ENCODE results near the gene EVA1C. TPM values are rescaled to one million over a fixed set of nuclear protein-coding genes. Genes with fewer than 3 reads are reported as not detected.
"Not testable (repeated sequence)": the region's sequence is repeated elsewhere in the genome, so short reads cannot be mapped to it uniquely, and the experiment has no call there.

EVA1C gene
- total RNA-seq, 1 donor from 2014 or later: 1.2 TPM

DNA sequence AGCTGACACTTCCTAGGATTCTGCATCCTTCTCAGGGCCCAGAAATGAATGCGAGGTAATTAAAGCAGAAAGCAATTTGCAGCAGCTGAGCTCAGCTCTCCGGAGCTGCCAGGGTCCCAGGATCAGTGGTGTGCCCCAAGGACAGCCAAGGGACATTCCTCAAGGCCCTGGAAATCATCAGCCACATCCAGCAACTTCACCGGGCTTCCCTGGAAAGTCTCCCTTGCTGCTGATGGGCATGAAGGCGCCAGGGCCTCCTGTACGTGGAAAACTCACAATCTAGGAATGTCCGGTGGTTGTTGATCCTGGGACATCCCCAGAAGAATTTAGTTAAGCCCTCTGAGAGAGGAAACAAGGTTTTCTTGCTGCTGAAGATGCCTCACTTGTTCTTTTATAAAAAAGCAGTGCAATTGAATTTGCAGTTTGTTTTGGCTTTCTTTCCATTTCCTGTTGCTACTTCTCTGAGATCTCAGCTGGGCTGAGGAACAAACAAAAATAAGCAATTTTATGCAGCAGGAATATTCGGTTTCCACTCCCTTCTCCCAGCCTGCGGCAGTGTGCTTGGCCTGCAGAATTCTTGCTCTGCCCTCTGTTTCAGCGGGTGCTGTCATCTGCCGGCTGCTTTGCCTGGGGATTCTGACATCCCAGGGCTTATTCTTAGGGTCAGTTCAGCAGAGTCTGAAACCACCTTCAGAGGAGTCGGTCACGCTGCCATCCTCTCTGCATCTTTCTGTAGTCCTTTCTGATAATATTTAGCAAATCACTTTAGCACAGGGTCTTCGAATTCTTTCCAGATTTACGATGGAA lies 86.9 kb downstream of the EVA1C start:
- peaks cover 2% of the 10 kb centered on the region for H3K9me3 Mint-ChIP-seq
- H3K4me3 Mint-ChIP-seq: no peak overlapping the region
- H3K4me1 Mint-ChIP-seq: peaks cover 18% of the 10 kb centered on the region
- peak overlapping the region; percentile 0 for H3K4me2 ChIP-seq
- no peak overlapping the region for H2AFZ ChIP-seq (replicated peaks)
- H3K9me3 ChIP-seq (ENCODE audit: low read depth): no peaks in the 10 kb centered on the region
- no peaks in the 10 kb centered on the region for H3K36me3 Mint-ChIP-seq
- H3K4me3 ChIP-seq: no peak overlapping the region
- H4K20me1 ChIP-seq (ENCODE audit: low read depth): no peaks in the 10 kb centered on the region
- H3K9ac ChIP-seq: no peak overlapping the region
- H3K27ac ChIP-seq: no peak overlapping the region
- peaks cover 9% of the 10 kb centered on the region for H3F3A ChIP-seq (ENCODE audit: low read depth)
- TF ChIP-seq, protein P1, sequence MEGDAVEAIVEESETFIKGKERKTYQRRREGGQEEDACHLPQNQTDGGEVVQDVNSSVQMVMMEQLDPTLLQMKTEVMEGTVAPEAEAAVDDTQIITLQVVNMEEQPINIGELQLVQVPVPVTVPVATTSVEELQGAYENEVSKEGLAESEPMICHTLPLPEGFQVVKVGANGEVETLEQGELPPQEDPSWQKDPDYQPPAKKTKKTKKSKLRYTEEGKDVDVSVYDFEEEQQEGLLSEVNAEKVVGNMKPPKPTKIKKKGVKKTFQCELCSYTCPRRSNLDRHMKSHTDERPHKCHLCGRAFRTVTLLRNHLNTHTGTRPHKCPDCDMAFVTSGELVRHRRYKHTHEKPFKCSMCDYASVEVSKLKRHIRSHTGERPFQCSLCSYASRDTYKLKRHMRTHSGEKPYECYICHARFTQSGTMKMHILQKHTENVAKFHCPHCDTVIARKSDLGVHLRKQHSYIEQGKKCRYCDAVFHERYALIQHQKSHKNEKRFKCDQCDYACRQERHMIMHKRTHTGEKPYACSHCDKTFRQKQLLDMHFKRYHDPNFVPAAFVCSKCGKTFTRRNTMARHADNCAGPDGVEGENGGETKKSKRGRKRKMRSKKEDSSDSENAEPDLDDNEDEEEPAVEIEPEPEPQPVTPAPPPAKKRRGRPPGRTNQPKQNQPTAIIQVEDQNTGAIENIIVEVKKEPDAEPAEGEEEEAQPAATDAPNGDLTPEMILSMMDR (IDR thresholded peaks at IDR 0.05): no peak
- TF ChIP-seq EZH2 (IDR thresholded peaks at IDR 0.05) (no peak), EZH2phosphoT487 (IDR thresholded peaks at IDR 0.05) (no peak)
- H3K36me3 ChIP-seq: no peaks in the 10 kb centered on the region
- no peaks in the 10 kb centered on the region for H3K79me2 ChIP-seq (ENCODE audit: low read depth)
- peaks cover 13% of the 10 kb centered on the region for H3K4me1 ChIP-seq
- peak overlapping the region; percentile 72 for H3K27ac Mint-ChIP-seq
- H3K27me3 Mint-ChIP-seq (ENCODE audit: insufficient read depth, low read depth): peaks cover 6% of the 10 kb centered on the region
- peak; percentile 23 for DNase-seq (ENCODE audit: low spot score)
- no peaks in the 10 kb centered on the region for H3K27me3 ChIP-seq

DNA sequence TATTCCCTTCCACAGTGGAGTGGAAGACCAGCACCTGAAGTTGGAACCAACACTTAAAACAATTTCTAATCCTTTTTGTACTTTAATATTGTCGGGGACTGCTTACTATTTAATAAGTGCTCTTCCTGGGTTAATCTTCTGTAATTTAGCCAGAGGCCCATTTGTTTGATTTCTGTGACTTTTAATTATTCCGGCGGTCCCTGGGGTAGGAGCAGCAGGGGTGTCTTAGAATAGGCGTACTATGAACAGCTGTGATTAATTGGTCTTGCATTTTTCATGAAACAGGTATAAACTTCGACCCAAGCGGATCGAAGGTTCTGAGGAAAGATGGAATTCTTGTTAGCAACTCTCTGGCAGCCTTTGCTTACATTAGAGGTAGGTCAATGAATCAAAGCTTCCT lies 91.1 kb downstream of the EVA1C start:
- H2AFZ ChIP-seq (replicated peaks); H3K36me3 Mint-ChIP-seq; H3K27ac ChIP-seq; H3K27me3 Mint-ChIP-seq (ENCODE audit: insufficient read depth, low read depth); H3K9me3 Mint-ChIP-seq; H3K9ac ChIP-seq; H3K36me3 ChIP-seq; H3K79me2 ChIP-seq (ENCODE audit: low read depth); H3K4me3 Mint-ChIP-seq; H3K4me2 ChIP-seq; DNase-seq (ENCODE audit: low spot score); H3K4me3 ChIP-seq; H4K20me1 ChIP-seq (ENCODE audit: low read depth); H3K27me3 ChIP-seq; H3K27ac Mint-ChIP-seq; H3K9me3 ChIP-seq (ENCODE audit: low read depth): not testable (repeated sequence)
- peaks cover 20% of the 10 kb centered on the region for H3K4me1 Mint-ChIP-seq
- H3K4me1 ChIP-seq: peaks cover 13% of the 10 kb centered on the region
- H3F3A ChIP-seq (ENCODE audit: low read depth): peaks cover 17% of the 10 kb centered on the region

- H3K9me3 ChIP-seq (ENCODE audit: low read depth); H3K27me3 ChIP-seq; H3K27ac Mint-ChIP-seq; H3K27ac ChIP-seq; H3K4me3 Mint-ChIP-seq; H3K79me2 ChIP-seq (ENCODE audit: low read depth); H3K36me3 Mint-ChIP-seq; H3K4me2 ChIP-seq; H3K36me3 ChIP-seq; H3K9ac ChIP-seq; H4K20me1 ChIP-seq (ENCODE audit: low read depth); H3K4me3 ChIP-seq; H3K4me1 Mint-ChIP-seq; H3K4me1 ChIP-seq; H2AFZ ChIP-seq (replicated peaks); DNase-seq (ENCODE audit: low spot score); H3F3A ChIP-seq (ENCODE audit: low read depth); H3K9me3 Mint-ChIP-seq: not testable (repeated sequence)
- H3K27me3 Mint-ChIP-seq (ENCODE audit: insufficient read depth, low read depth): peaks cover 11% of the 10 kb centered on the region
Observed at GRCh38 chr21:32505767-32506166, 93.3 kb downstream of the EVA1C start.

DNA sequence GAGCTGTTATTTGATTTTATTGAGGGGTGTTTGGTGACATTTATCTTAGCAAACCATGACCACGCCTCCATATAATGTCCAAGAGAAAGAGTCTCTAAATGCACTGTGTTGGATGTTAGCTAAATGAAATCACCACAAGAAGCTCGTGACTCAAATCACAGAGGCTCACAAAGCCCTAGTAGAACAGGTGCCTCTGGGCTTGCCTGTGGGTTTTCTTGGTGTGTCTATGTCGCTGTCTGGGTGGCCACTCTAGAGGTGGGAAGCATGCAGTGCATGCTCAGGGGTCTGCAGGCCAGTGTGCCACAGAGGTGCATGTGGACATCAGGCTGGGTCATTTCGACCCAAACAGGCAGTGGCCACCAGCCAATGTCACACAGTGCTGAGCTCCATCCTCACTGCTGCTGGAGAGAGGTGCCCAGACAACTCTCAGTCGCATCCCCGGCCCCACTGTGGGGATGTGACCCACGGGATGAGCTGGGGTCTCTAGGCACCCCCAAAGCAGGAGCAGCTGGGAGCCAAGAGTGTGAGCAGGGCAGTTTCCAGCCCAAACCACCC lies 94.0 kb downstream of the EVA1C start:
- not testable (repeated sequence) for H3K4me1 Mint-ChIP-seq; H3K36me3 Mint-ChIP-seq; H3K36me3 ChIP-seq; H3F3A ChIP-seq (ENCODE audit: low read depth); H3K27me3 ChIP-seq; H3K4me2 ChIP-seq; DNase-seq (ENCODE audit: low spot score); H3K27ac Mint-ChIP-seq; H3K4me3 Mint-ChIP-seq; H3K79me2 ChIP-seq (ENCODE audit: low read depth); H3K27ac ChIP-seq; H3K9me3 Mint-ChIP-seq; H3K9me3 ChIP-seq (ENCODE audit: low read depth); H3K9ac ChIP-seq; H2AFZ ChIP-seq (replicated peaks); H4K20me1 ChIP-seq (ENCODE audit: low read depth); H3K4me3 ChIP-seq; H3K4me1 ChIP-seq
- peaks cover 14% of the 10 kb centered on the region for H3K27me3 Mint-ChIP-seq (ENCODE audit: insufficient read depth, low read depth)

All from neural progenitor cell (in vitro differentiated cells).